HepG2 (cell line): ENCODE measurements around the gene USH2A. TPM values are rescaled to one million over a fixed set of nuclear protein-coding genes. Genes with fewer than 3 reads are reported as not detected.

Experiments used
- ATAC-seq: fragments of 200-7000 bp; cut with Tn5 transposase; 3 replicates; pipeline ENCODE4 v1.9.1; 2020; ENCODE audit warnings: mild to moderate bottlenecking, moderate library complexity
- BruUV-seq: library from RNA; stranded (reverse); fragments of 400-500 nt; replicated peaks from 2 replicates; lab custom pipeline; 2021; lab: Mats Ljungman, UMichigan
- CTCF ChIA-PET: fragments of 300-600 bp; formaldehyde crosslinking; extraction: SDS; loops from one replicate; lab custom pipeline; 2021; ENCODE audit warnings: low total read pairs, inconsistent platforms, low intra/inter-chr PET ratio; lab: Yijun Ruan, JAX
- POLR2A ChIA-PET: fragments of 350-600 bp; sonication (Branson Sonifier 250); formaldehyde crosslinking; loops from one replicate; lab custom pipeline; 2020; ENCODE audit warnings: antibody characterized with exemption, inconsistent platforms; lab: Yijun Ruan, JAX
- DNase-seq: peaks from one replicate; pipeline ENCODE4 v3.0.0-alpha.2; 2015; ENCODE audit warnings: low spot score
- FAIRE-seq: peaks from 3 replicates; lab custom pipeline; 2011; peaks lifted over from hg19 to GRCh38; lab: Jason Lieb, UNC
- H2AFZ ChIP-seq: one replicate; pipeline ENCODE4 v1.6.1; 2011; ENCODE audit warnings: low read length, inconsistent platforms
- H3K27ac ChIP-seq: fragments of 300-600 bp; 3 replicates; pipeline ENCODE4 v1.8.0; 2011; ENCODE audit warnings: mixed run types, mild to moderate bottlenecking, mixed read lengths, low read length, inconsistent platforms; ENCODE audit not compliant: insufficient read depth; ENCODE audit errors: extremely low read length
- H3K27me3 ChIP-seq, 2 experiments: fragments of 200-600 bp in 1 of 2; 2 replicates in 1 of 2; 3 replicates in 1 of 2; pipeline versions ENCODE4 v1.6.0 to v1.8.0; 2011; ENCODE audit warnings: low read length in 2 of 2, mild to moderate bottlenecking in 2 of 2, moderate library complexity in 2 of 2, inconsistent platforms in 1 of 2; ENCODE audit not compliant: insufficient read depth in 2 of 2, control insufficient read depth in 1 of 2
- H3K36me3 ChIP-seq, 2 experiments: fragments of 200-600 bp in 1 of 2; replicated peaks in 1 of 2; 2 replicates in 1 of 2; 3 replicates in 1 of 2; pipeline versions ENCODE4 v1.5.1 to v1.8.0; 2011; ENCODE audit warnings: low read length in 2 of 2, inconsistent platforms in 1 of 2; ENCODE audit not compliant: insufficient read depth in 2 of 2, control insufficient read depth in 1 of 2
- H3K4me1 ChIP-seq: 2 replicates; pipeline ENCODE4 v1.5.1; 2012; ENCODE audit warnings: low read length, inconsistent platforms; ENCODE audit not compliant: insufficient read depth
- H3K4me2 ChIP-seq: 2 replicates; pipeline ENCODE4 v1.6.0; 2011; ENCODE audit warnings: low read depth, low read length, inconsistent platforms
- H3K4me3 ChIP-seq, 3 experiments: fragments of 200-600 bp in 1 of 3; sonication (generic), shearing (Covaris generic) in 1 of 3; replicated peaks in 1 of 3; 2 replicates each; pipeline ENCODE4 v1.5.1; 2011 to 2016; ENCODE audit warnings: low read length in 3 of 3, inconsistent platforms in 2 of 3, low read depth in 2 of 3, mild to moderate bottlenecking in 2 of 3, control low read depth in 1 of 3, mixed read lengths in 1 of 3; ENCODE audit not compliant: insufficient read depth in 1 of 3
- H3K79me2 ChIP-seq: one replicate; pipeline ENCODE4 v1.6.1; 2011; ENCODE audit warnings: low read length, inconsistent platforms; ENCODE audit not compliant: insufficient read depth
- H3K9ac ChIP-seq: 2 replicates; pipeline ENCODE4 v1.6.0; 2011; ENCODE audit warnings: mild to moderate bottlenecking, low read depth, low read length, inconsistent platforms; ENCODE audit not compliant: insufficient read depth
- H3K9me3 ChIP-seq: 2 replicates; pipeline ENCODE4 v1.5.1; 2012; ENCODE audit warnings: mild to moderate bottlenecking, low read length
- H4K20me1 ChIP-seq: 2 replicates; pipeline ENCODE4 v1.6.0; 2011; ENCODE audit warnings: inconsistent platforms, mild to moderate bottlenecking, low read length, moderate library complexity; ENCODE audit not compliant: insufficient read depth
- ATF7 ChIP-seq, 2 experiments: fragments of 450-650 bp in 1 of 2; sonication (generic) in 1 of 2; formaldehyde crosslinking in 1 of 2; IDR thresholded peaks; 2 replicates each; pipeline versions ENCODE4 v1.4.0 to v1.6.1; 2016 to 2020; ENCODE audit warnings: antibody characterized with exemption in 1 of 2, mild to moderate bottlenecking in 1 of 2, missing genetic modification reagents in 1 of 2
- DR1 ChIP-seq: sonication (generic); formaldehyde crosslinking; IDR thresholded peaks from 2 replicates; pipeline ENCODE4 v1.8.0; 2021; ENCODE audit warnings: mild to moderate bottlenecking, missing genetic modification reagents, inconsistent platforms
- KDM2A ChIP-seq: sonication (generic); formaldehyde crosslinking; IDR thresholded peaks from 2 replicates; pipeline ENCODE4 v1.4.0; 2020; ENCODE audit warnings: low read depth, missing genetic modification reagents, borderline replicate concordance
- MXD4 ChIP-seq: IDR thresholded peaks from 2 replicates; pipeline ENCODE4 v1.6.1; 2016; ENCODE audit warnings: mild to moderate bottlenecking, missing biosample characterization, missing genetic modification reagents
- NR2F1 ChIP-seq, 2 experiments: fragments of 450-650 bp in 1 of 2; formaldehyde crosslinking in 1 of 2; IDR thresholded peaks; 2 replicates each; pipeline versions ENCODE4 v1.5.0 to v1.6.1; 2016 to 2020; ENCODE audit warnings: mild to moderate bottlenecking in 1 of 2, missing compliant biosample characterization in 1 of 2, missing genetic modification reagents in 1 of 2, moderate library complexity in 1 of 2
- RBM39 ChIP-seq: fragments of 200-400 bp; formaldehyde crosslinking; IDR thresholded peaks from one replicate; pipeline ENCODE4 v1.6.1; 2018; ENCODE audit warnings: antibody characterized with exemption, mild to moderate bottlenecking, low read depth, low read length; ENCODE audit not compliant: poor library complexity, severe bottlenecking
- SALL2 ChIP-seq: sonication (generic); formaldehyde crosslinking; IDR thresholded peaks from 2 replicates; pipeline ENCODE4 v1.8.1; 2023; ENCODE audit warnings: mild to moderate bottlenecking, missing genetic modification reagents, inconsistent platforms
- SP5 ChIP-seq: IDR thresholded peaks from 2 replicates; pipeline ENCODE4 v1.6.1; 2016; ENCODE audit warnings: low read depth, borderline replicate concordance
- TRAFD1 ChIP-seq: sonication (generic); formaldehyde crosslinking; IDR thresholded peaks from 2 replicates; pipeline ENCODE4 v1.5.1; 2020; ENCODE audit warnings: missing genetic modification reagents, mild to moderate bottlenecking, borderline replicate concordance
- ZNF281 ChIP-seq: sonication (generic); formaldehyde crosslinking; IDR thresholded peaks from 2 replicates; pipeline ENCODE4 v1.4.0; 2020; ENCODE audit warnings: missing genetic modification reagents, borderline replicate concordance
- ZNF547 ChIP-seq: sonication (generic); formaldehyde crosslinking; IDR thresholded peaks from 2 replicates; pipeline ENCODE4 v1.5.1; 2020; ENCODE audit warnings: mild to moderate bottlenecking, missing genetic modification reagents
- ZNF549 ChIP-seq: sonication (generic); formaldehyde crosslinking; IDR thresholded peaks from 2 replicates; pipeline ENCODE4 v1.5.0; 2020; ENCODE audit warnings: missing genetic modification reagents
- ZNF609 ChIP-seq: sonication (generic); formaldehyde crosslinking; IDR thresholded peaks from 2 replicates; pipeline ENCODE4 v1.4.0; 2020; ENCODE audit warnings: mild to moderate bottlenecking, missing genetic modification reagents, borderline replicate concordance
- ZNF790 ChIP-seq: sonication (generic); formaldehyde crosslinking; IDR thresholded peaks from 2 replicates; pipeline ENCODE4 v1.8.0; 2022; ENCODE audit warnings: missing genetic modification reagents, mild to moderate bottlenecking, borderline replicate concordance
- WGBS: methylation state at CpG from one replicate; pipeline ENCODE4 v1.1.6; 2017; ENCODE audit warnings: low lambda C conversion rate; 5-methylcytosine and 5-hydroxymethylcytosine counted together
- in situ Hi-C: cut with HindIII; loops from 2 replicates; pipeline ENCODE4 v1.10.0; 2017; ENCODE audit warnings: low pct_unique_long_range_greater_than_20kb; ENCODE audit not compliant: extremely low pct_ligation_motif_present
- intact Hi-C: fragments of 100-400 bp; cut with micrococcal nuclease; formaldehyde crosslinking; loops from one replicate; pipeline ENCODE4 v1.10.0; 2022; ENCODE audit not compliant: unreplicated experiment
- polyA plus RNA-seq, 8 experiments: library from polyadenylated mRNA; depleted of rRNA in 3 of 8; stranded (reverse) in 7 of 8; unstranded in 1 of 8; fragments of >200 nt; fragmentation: Illumina TruSeq in 4 of 8; extraction: Trizol in 4 of 8; gene quantifications; 2 replicates each; pipeline versions ENCODE4 v1.2.1 to v1.2.3, GENCODE V29; 2011 to 2016; ENCODE audit warnings: low read depth in 4 of 8, missing spikeins in 1 of 8, mixed read lengths in 1 of 8; ENCODE audit not compliant: insufficient read depth in 1 of 8
- total RNA-seq, 5 experiments: library from RNA; depleted of rRNA; stranded (reverse); fragments of >200 nt; fragmentation: Illumina TruSeq; extraction: Trizol; gene quantifications; 2 replicates each; pipeline ENCODE4 v1.2.3, GENCODE V29; 2016; ENCODE audit warnings: low read depth in 1 of 5

USH2A gene
- total and polyA plus RNA-seq, 2 of the 13 experiments (the other 11 are each of a cell fraction or from before 2014, with no cell fraction given): 0.02 TPM; not detected in 1

GRCh38 chr1:216459651-216460207, 36.5 kb upstream of the USH2A start:
- ATAC-seq (no peak), FAIRE-seq (no peak), DNase-seq (no peak)
- Histone ChIP-seq H3K4me3 (no peak overlapping the region), H4K20me1 (no peaks in the 10 kb centered on the region), H2AFZ (no peak overlapping the region), H3K4me1 (no peaks in the 10 kb centered on the region), H3K27ac (no peak overlapping the region), H3K9ac (no peak overlapping the region), H3K4me2 (no peak overlapping the region), H3K36me3 (no peaks in the 10 kb centered on the region), H3K27me3 (no peaks in the 10 kb centered on the region; a peak in 1 of 5 replicates), H3K9me3 (no peaks in the 10 kb centered on the region), H3K79me2 (no peaks in the 10 kb centered on the region)
- ChIA-PET POLR2A (no interaction called here), CTCF (no interaction called here)
- 10% methylated on average over 3 of the region's 3 CpGs for WGBS
- in situ Hi-C loops: no loop called here
- no TSS peak for BruUV-seq
- intact Hi-C loops: no loop called here
- no peak for TF ChIP-seq DR1
- TF ChIP-seq MXD4: no peak
- TF ChIP-seq ZNF790 (CRISPR knock-in tag): no peak
- TF ChIP-seq NR2F1 (CRISPR knock-in tag; IDR thresholded peaks at IDR 0.05): no peak
- TF ChIP-seq RBM39: no peak
- TF ChIP-seq ZNF549 (CRISPR knock-in tag): no peak
- no peak for TF ChIP-seq KDM2A
- no peak for TF ChIP-seq SP5 (CRISPR knock-in tag)
- TF ChIP-seq TRAFD1 (CRISPR knock-in tag): no peak
- no peak for TF ChIP-seq SALL2 (CRISPR knock-in tag)
- no peak for TF ChIP-seq ZNF547 (CRISPR knock-in tag)
- TF ChIP-seq ZNF281: no peak
- TF ChIP-seq ZNF609 (CRISPR knock-in tag): no peak
- TF ChIP-seq ATF7 (IDR thresholded peaks at IDR 0.05): no peak
- TF ChIP-seq ATF7 (CRISPR knock-in tag; IDR thresholded peaks at IDR 0.05): no peak
